ENCODE results near the gene VWC2.

- TF ChIP-seq POLR2A (IDR thresholded peaks at IDR 0.05; ENCODE audit: control extremely low read depth in 1 of 2, low read depth in 2 of 2, low read length in 2 of 2) (no peak), CREB1 (IDR thresholded peaks at IDR 0.05) (no peak), FOSL1 (IDR thresholded peaks at IDR 0.05; ENCODE audit: insufficient read depth, low read depth, low read length) (no peak), MAX (IDR thresholded peaks at IDR 0.05) (no peak), BACH1 (IDR thresholded peaks at IDR 0.05; ENCODE audit: low read length) (no peak), GABPA (IDR thresholded peaks at IDR 0.05; ENCODE audit: borderline replicate concordance, insufficient read depth, low read length) (no peak), CTCF (IDR thresholded peaks at IDR 0.05; ENCODE audit: control extremely low read depth in 1 of 3, insufficient read depth in 1 of 3, low read depth in 1 of 3, low read length in 3 of 3) (no peak), POU5F1 (IDR thresholded peaks at IDR 0.05; ENCODE audit: low read depth, low read length) (no peak), EP300 (IDR thresholded peaks at IDR 0.05; ENCODE audit: borderline replicate concordance in 1 of 2, low read depth in 2 of 2, low read length in 2 of 2) (no peak), BRCA1 (IDR thresholded peaks at IDR 0.05; ENCODE audit: low read depth, low read length) (no peak), RAD21 (IDR thresholded peaks at IDR 0.05 in 1 of 2, conservative IDR thresholded peaks at IDR 0.05 in 1 of 2; ENCODE audit: low read depth in 2 of 2, low read length in 2 of 2) (no peak)
These were observed 10.8 kb upstream of the VWC2 start for GRCh38 chr7:49762666-49763065.

Data from H1 (cell line).